HG03442 (cell line): ENCODE measurements around the gene FANCI.

Experiments used
- ATAC-seq: cut with Tn5 transposase; IDR thresholded peaks from one replicate; pipeline ENCODE4 v1.9.1; 2021; ENCODE audit warnings: mild to moderate bottlenecking, moderate library complexity; ENCODE audit not compliant: unreplicated experiment

FANCI gene

GRCh38 chr15:89359471-89360293 is 115.9 kb downstream of the FANCI start:
- ATAC-seq, result no peak

GRCh38 chr15:89360294-89360971 is 116.7 kb downstream of the FANCI start:
- ATAC-seq, result no peak

- ATAC-seq, result no peak
Measured at GRCh38 chr15:89361451-89362202, 117.8 kb downstream of the FANCI start.

GRCh38 chr15:89362203-89363101 is 118.7 kb downstream of the FANCI start:
- no peak for ATAC-seq

- no peak for ATAC-seq
Measured at GRCh38 chr15:89363133-89363532, 119.4 kb downstream of the FANCI start.

GRCh38 chr15:89363770-89364169 is 120.0 kb downstream of the FANCI start:
- ATAC-seq, result no peak

- no peak for ATAC-seq
Measured at GRCh38 chr15:89364341-89364740, 120.6 kb downstream of the FANCI start.

GRCh38 chr15:89364741-89365450 is 121.1 kb downstream of the FANCI start:
- ATAC-seq, result no peak

GRCh38 chr15:89365462-89366065 is 121.8 kb downstream of the FANCI start:
- no peak for ATAC-seq
